Right renal pelvis (tissue), 4 donors: ENCODE measurements around the gene KDM4C. TPM values are rescaled to one million over a fixed set of nuclear protein-coding genes. Genes with fewer than 3 reads are reported as not detected.

Experiments
- DNase-seq, 4 donors: peaks; one replicate each; pipeline ENCODE4 v3.0.0-alpha.2; 2013; ENCODE audit warnings: low read depth in 4 of 4, low spot score in 3 of 4, missing footprints in 1 of 4
- polyA plus RNA-seq, 4 donors: library from polyadenylated mRNA; unstranded; fragments of 120-200 nt; gene quantifications; one replicate each; pipeline ENCODE4 v1.2.1, GENCODE V29; 2013; ENCODE audit not compliant: insufficient read length in 4 of 4

KDM4C gene
- polyA plus RNA-seq, 4 donors, result 14.9 to 18.4 (median 15.9) TPM

GRCh38 chr9:6897898-6898302 is 140.1 kb downstream of the KDM4C start:
- DNase-seq, result peak in 2 of 4 donors; percentile 26 to 34

GRCh38 chr9:6899274-6899673 is 141.5 kb downstream of the KDM4C start:
- no peak for DNase-seq

- DNase-seq, result no peak
Measured at GRCh38 chr9:6900440-6900883, 142.7 kb downstream of the KDM4C start.

- DNase-seq, result no peak
Measured at GRCh38 chr9:6901180-6901579, 143.4 kb downstream of the KDM4C start.

- DNase-seq, result no peak
Measured at GRCh38 chr9:6902423-6902822, 144.7 kb downstream of the KDM4C start.

- DNase-seq, result no peak
Measured at GRCh38 chr9:6904371-6904770, 146.6 kb downstream of the KDM4C start.

GRCh38 chr9:6905850-6906375 is 148.1 kb downstream of the KDM4C start:
- no peak for DNase-seq

- peak; percentile 24 to 34 (median 28) for DNase-seq
Measured at GRCh38 chr9:6907772-6908381, 150.1 kb downstream of the KDM4C start.

- DNase-seq, result no peak
Measured at GRCh38 chr9:6909181-6909580, 151.4 kb downstream of the KDM4C start.

- no peak for DNase-seq
Measured at GRCh38 chr9:6910032-6910431, 152.3 kb downstream of the KDM4C start.

- DNase-seq, result no peak
Measured at GRCh38 chr9:6910497-6910896, 152.7 kb downstream of the KDM4C start.

- DNase-seq, result no peak
Measured at GRCh38 chr9:6911901-6912638, 154.3 kb downstream of the KDM4C start.

- no peak for DNase-seq
Measured at GRCh38 chr9:6915635-6916034, 157.9 kb downstream of the KDM4C start.

GRCh38 chr9:6917162-6917561 is 159.4 kb downstream of the KDM4C start:
- no peak for DNase-seq

GRCh38 chr9:6920041-6920440 is 162.3 kb downstream of the KDM4C start:
- DNase-seq, result no peak

GRCh38 chr9:6921315-6921714 is 163.5 kb downstream of the KDM4C start:
- no peak for DNase-seq

- no peak for DNase-seq
Measured at GRCh38 chr9:6922124-6922676, 164.4 kb downstream of the KDM4C start.

- DNase-seq, result no peak
Measured at GRCh38 chr9:6922680-6923079, 164.9 kb downstream of the KDM4C start.

- no peak for DNase-seq
Measured at GRCh38 chr9:6923086-6923485, 165.3 kb downstream of the KDM4C start.

- no peak for DNase-seq
Measured at GRCh38 chr9:6924149-6924548, 166.4 kb downstream of the KDM4C start.

GRCh38 chr9:6924988-6925563 is 167.3 kb downstream of the KDM4C start:
- no peak for DNase-seq
